DND-41 (cell line): ENCODE data around the gene AMH.

Experiments used
- ATAC-seq: fragments of 200-7000 bp; cut with Tn5 transposase; 3 replicates; pipeline ENCODE4 v1.9.1; 2021; ENCODE audit warnings: low read depth; ENCODE audit not compliant: insufficient read depth
- DNase-seq: peaks from one replicate; pipeline ENCODE4 v3.0.0-alpha.2; 2020
- H2AFZ ChIP-seq: 2 replicates; pipeline ENCODE4 v1.6.0; 2012; ENCODE audit warnings: low read depth, low read length
- H3K27ac ChIP-seq: 2 replicates; pipeline ENCODE4 v1.5.1; 2012; ENCODE audit warnings: low read length, inconsistent platforms
- H3K27me3 ChIP-seq: fragments of 200-600 bp; sonication (generic); 2 replicates; pipeline ENCODE4 v1.6.0; 2012; ENCODE audit warnings: low read length, mild to moderate bottlenecking, inconsistent platforms; ENCODE audit not compliant: insufficient read depth, poor library complexity
- H3K36me3 ChIP-seq: 2 replicates; pipeline ENCODE4 v1.5.1; 2012; ENCODE audit warnings: low read length, inconsistent platforms; ENCODE audit not compliant: insufficient read depth
- H3K4me1 ChIP-seq: 2 replicates; pipeline ENCODE4 v1.5.1; 2012; ENCODE audit warnings: mild to moderate bottlenecking, low read length; ENCODE audit not compliant: insufficient read depth
- H3K4me2 ChIP-seq: 2 replicates; pipeline ENCODE4 v1.6.0; 2012; ENCODE audit warnings: mild to moderate bottlenecking, moderate library complexity, low read length, inconsistent platforms; ENCODE audit not compliant: insufficient read depth
- H3K4me3 ChIP-seq, 2 experiments: fragments of 200-600 bp in 1 of 2; shearing (Covaris generic) in 1 of 2; 2 replicates each; pipeline ENCODE4 v1.5.1; 2012 to 2016; ENCODE audit warnings: inconsistent platforms in 2 of 2, low read length in 2 of 2, mild to moderate bottlenecking in 2 of 2, low read depth in 1 of 2, moderate library complexity in 1 of 2
- H3K79me2 ChIP-seq: 2 replicates; pipeline ENCODE4 v1.6.0; 2012; ENCODE audit warnings: low read length, inconsistent platforms; ENCODE audit not compliant: insufficient read depth
- H3K9ac ChIP-seq: 2 replicates; pipeline ENCODE4 v1.6.0; 2012; ENCODE audit warnings: low read depth, mild to moderate bottlenecking, inconsistent platforms, low read length, moderate library complexity
- H3K9me3 ChIP-seq: 2 replicates; pipeline ENCODE4 v1.5.1; 2012; ENCODE audit warnings: low read length, moderate library complexity, mild to moderate bottlenecking, inconsistent platforms; ENCODE audit not compliant: insufficient read depth, severe bottlenecking
- H4K20me1 ChIP-seq: 2 replicates; pipeline ENCODE4 v1.6.0; 2012; ENCODE audit warnings: low read length; ENCODE audit not compliant: insufficient read depth
- EZH2 ChIP-seq: IDR thresholded peaks from 3 replicates; pipeline ENCODE4 v1.6.1; 2012; ENCODE audit warnings: borderline replicate concordance, low read depth, mild to moderate bottlenecking, moderate library complexity, low read length, inconsistent platforms; ENCODE audit not compliant: severe bottlenecking
- TF ChIP-seq, protein P1 (sequence below): IDR thresholded peaks from 2 replicates; pipeline ENCODE4 v1.5.1; 2012; ENCODE audit warnings: borderline replicate concordance, low read length, moderate library complexity, mild to moderate bottlenecking; ENCODE audit not compliant: poor library complexity, severe bottlenecking; ENCODE audit errors: extremely low read depth

AMH gene

DNA sequence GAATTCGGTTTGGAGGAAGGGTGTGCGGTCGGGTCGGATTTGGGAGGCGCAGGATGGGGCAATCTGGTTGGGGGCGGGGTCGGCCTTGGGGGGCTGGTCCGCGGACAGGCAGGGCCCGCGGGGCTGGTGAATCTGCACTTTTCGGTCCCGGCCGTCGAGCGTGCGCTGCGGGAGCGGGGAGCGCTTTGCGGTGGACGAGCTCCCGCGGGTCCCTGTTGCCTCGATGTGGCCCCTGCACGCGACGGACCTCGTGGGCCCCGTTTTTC lies 21.0 kb downstream of the AMH start:
- Histone ChIP-seq H2AFZ (no peak overlapping the region), H3K36me3 (peaks cover 47% of the 10 kb centered on the region), H3K27ac (peak overlapping the region; percentile 99), H3K4me2 (peak overlapping the region; percentile 84), H3K9ac (peak overlapping the region; percentile 100), H3K4me1 (peaks cover 44% of the 10 kb centered on the region), H3K79me2 (peaks cover 66% of the 10 kb centered on the region), H3K27me3 (no peaks in the 10 kb centered on the region), H4K20me1 (peaks cover 52% of the 10 kb centered on the region), H3K4me3 (peak overlapping the region; percentile 100), H3K9me3 (no peaks in the 10 kb centered on the region)
- peak; percentile 56 for DNase-seq
- no peak for TF ChIP-seq EZH2
- no peak for ATAC-seq

DNA sequence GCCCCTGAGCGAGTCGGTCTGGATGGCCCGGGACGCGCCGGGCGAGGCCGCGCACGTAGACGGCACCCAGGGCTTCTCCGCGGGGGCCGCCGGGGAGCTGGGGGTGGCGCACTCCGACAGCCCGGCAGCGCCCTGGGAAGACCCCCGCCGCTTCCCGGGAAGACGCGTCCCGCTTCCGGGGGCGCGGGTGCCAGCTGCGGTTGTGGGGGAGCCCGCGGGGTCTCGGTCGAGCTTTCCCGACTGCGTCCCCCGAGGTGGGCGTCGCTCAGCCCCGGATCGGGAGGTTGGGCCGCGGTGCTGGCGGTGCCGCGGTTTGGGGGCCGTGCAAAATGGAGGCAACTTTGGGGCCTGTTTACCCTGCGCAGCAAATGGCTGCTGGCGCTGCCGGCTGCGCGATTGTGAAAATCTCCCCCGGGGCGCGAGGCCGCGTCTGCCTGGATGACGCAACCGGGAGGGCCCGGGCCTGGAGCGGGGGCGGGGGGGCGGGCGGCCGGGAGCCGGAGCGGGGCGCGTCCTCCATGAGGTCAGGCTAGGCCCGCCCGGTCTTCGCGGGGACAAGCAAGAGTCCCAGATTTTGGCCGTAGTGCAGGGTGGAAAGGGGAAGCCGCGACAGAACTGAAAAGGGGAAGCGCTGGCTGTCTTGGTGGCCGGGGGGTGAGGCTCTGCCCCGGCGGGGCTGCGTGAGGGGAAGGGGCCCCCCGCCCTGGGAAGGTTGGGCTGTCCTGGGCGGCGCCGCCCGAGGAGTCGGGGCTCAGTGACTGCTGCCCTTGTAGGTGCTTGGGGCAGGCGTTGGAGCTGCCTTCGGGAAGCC lies 21.5 kb downstream of the AMH start:
- peak overlapping the region; percentile 100 for H3K9ac ChIP-seq
- peak overlapping the region; percentile 84 for H3K4me2 ChIP-seq
- DNase-seq (peak; percentile 78), ATAC-seq (peak; percentile 16; the same call in 2 of the 3 replicates)
- H3K4me1 ChIP-seq: peaks cover 44% of the 10 kb centered on the region
- no peak for TF ChIP-seq EZH2
- TF ChIP-seq, protein P1, sequence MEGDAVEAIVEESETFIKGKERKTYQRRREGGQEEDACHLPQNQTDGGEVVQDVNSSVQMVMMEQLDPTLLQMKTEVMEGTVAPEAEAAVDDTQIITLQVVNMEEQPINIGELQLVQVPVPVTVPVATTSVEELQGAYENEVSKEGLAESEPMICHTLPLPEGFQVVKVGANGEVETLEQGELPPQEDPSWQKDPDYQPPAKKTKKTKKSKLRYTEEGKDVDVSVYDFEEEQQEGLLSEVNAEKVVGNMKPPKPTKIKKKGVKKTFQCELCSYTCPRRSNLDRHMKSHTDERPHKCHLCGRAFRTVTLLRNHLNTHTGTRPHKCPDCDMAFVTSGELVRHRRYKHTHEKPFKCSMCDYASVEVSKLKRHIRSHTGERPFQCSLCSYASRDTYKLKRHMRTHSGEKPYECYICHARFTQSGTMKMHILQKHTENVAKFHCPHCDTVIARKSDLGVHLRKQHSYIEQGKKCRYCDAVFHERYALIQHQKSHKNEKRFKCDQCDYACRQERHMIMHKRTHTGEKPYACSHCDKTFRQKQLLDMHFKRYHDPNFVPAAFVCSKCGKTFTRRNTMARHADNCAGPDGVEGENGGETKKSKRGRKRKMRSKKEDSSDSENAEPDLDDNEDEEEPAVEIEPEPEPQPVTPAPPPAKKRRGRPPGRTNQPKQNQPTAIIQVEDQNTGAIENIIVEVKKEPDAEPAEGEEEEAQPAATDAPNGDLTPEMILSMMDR: no peak
- peaks cover 51% of the 10 kb centered on the region for H3K36me3 ChIP-seq
- peak overlapping the region; percentile 99 for H3K27ac ChIP-seq
- H3K27me3 ChIP-seq: no peaks in the 10 kb centered on the region
- no peak overlapping the region for H2AFZ ChIP-seq
- peak overlapping the region; percentile 100 for H3K4me3 ChIP-seq
- peaks cover 57% of the 10 kb centered on the region for H4K20me1 ChIP-seq
- peaks cover 71% of the 10 kb centered on the region for H3K79me2 ChIP-seq
- no peaks in the 10 kb centered on the region for H3K9me3 ChIP-seq

DNA sequence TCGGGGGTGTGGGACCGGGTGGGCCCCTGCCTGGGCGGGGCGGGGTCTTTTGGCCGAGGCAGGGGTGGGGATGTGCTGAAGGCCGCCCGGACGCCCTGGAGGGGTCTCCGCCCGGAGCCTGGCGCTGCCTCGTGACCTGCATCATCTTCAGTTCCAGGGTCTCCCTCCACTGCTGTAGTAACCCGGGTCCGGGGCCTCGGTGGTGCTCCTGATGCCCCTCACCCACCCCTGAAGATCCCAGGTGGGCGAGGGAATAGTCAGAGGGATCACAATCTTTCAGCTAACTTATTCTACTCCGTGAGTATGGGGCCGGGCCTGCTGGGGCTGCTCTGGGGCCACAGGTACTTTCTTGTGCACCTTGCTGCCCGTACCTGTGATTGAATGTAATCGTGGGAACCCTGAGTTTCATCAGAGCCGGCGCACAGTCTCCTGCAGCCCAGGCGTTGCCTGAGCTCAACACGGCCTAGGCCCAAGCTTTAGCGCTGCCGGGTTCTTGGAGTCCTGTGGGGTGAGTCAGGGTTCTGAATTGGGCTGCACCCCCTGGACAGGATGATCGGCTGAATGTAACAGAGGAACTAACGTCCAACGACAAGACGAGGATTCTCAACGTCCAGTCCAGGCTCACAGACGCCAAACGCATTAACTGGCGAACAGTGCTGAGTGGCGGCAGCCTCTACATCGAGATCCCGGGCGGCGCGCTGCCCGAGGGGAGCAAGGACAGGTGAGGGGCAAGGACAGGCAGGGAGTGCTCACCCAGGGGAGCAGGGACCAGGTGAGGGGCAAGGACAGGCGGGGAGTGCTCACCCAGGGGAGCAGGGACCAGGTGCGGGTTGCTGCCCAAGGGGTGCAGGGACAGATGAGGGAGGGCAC lies 22.3 kb downstream of the AMH start:
- Histone ChIP-seq H3K27me3 (no peaks in the 10 kb centered on the region), H4K20me1 (peaks cover 63% of the 10 kb centered on the region), H3K79me2 (peaks cover 74% of the 10 kb centered on the region), H3K36me3 (peaks cover 57% of the 10 kb centered on the region), H3K27ac (peak overlapping the region; percentile 99), H3K9me3 (no peaks in the 10 kb centered on the region), H3K9ac (peak overlapping the region; percentile 100), H2AFZ (no peak overlapping the region), H3K4me1 (peaks cover 44% of the 10 kb centered on the region), H3K4me2 (peak overlapping the region; percentile 84), H3K4me3 (peak overlapping the region; percentile 100; a peak in 3 of 4 replicates)
- no peak for DNase-seq
- TF ChIP-seq EZH2: no peak
- TF ChIP-seq, protein P1: no peak
- ATAC-seq: no peak
